Measurements from ENCODE around the gene PARVA. TPM values are rescaled to one million over a fixed set of nuclear protein-coding genes. Genes with fewer than 3 reads are reported as not detected.

The PARVA gene
- total RNA-seq, 1 experiment from 2014 or later: 10.4 TPM

DNA sequence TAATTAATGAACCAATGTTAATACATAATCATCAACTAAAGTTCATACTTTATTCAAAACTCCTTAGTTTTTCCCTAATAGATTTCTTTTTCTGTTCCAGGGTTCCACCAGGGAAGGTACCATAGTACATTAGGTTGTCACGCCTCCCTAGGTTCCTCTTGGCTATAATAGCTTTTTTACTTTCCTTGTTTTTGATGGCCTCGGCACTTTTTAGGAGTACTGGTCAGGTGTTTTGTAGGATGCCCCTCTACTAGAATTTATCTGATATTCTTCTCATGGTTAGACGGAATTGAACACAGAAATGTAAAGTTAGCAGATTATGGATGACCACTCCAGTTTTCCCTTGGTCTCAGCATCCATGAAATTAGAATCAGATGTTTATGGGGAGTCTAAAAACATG, 34.0 kb downstream of the PARVA start (continued):
- TF ChIP-seq, protein P1, sequence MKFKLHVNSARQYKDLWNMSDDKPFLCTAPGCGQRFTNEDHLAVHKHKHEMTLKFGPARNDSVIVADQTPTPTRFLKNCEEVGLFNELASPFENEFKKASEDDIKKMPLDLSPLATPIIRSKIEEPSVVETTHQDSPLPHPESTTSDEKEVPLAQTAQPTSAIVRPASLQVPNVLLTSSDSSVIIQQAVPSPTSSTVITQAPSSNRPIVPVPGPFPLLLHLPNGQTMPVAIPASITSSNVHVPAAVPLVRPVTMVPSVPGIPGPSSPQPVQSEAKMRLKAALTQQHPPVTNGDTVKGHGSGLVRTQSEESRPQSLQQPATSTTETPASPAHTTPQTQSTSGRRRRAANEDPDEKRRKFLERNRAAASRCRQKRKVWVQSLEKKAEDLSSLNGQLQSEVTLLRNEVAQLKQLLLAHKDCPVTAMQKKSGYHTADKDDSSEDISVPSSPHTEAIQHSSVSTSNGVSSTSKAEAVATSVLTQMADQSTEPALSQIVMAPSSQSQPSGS (CRISPR knock-in tag; IDR thresholded peaks at IDR 0.05; ENCODE audit: borderline replicate concordance, low read depth): no peak
- TF ChIP-seq ZNF396 (CRISPR knock-in tag; IDR thresholded peaks at IDR 0.05; ENCODE audit: borderline replicate concordance) (no peak), NR3C1 (CRISPR knock-in tag; conservative IDR thresholded peaks at IDR 0.05; ENCODE audit: low read depth) (no peak), FOXP1 (CRISPR knock-in tag; IDR thresholded peaks at IDR 0.05; ENCODE audit: borderline replicate concordance) (no peak), ZMAT4 (CRISPR knock-in tag; IDR thresholded peaks at IDR 0.05) (no peak), ZNF423 (CRISPR knock-in tag; IDR thresholded peaks at IDR 0.05) (no peak), FOXJ3 (CRISPR knock-in tag; IDR thresholded peaks at IDR 0.05; ENCODE audit: borderline replicate concordance) (no peak)

- DNase-seq (ENCODE audit: low spot score): peak; percentile 85
- Mint-ChIP-seq H3K27me3 (ENCODE audit: low read depth) (no peaks in the 10 kb centered on the region), H3K36me3 (no peaks in the 10 kb centered on the region), H3K4me1 (peaks cover 52% of the 10 kb centered on the region), H3K9me3 (no peaks in the 10 kb centered on the region), H3K4me3 (no peak overlapping the region), H3K27ac (peak overlapping the region; percentile 80)
- no peak for TF ChIP-seq ATF3 (CRISPR knock-in tag; conservative IDR thresholded peaks at IDR 0.05)
- peak; percentile 62; the same call in 1 of the 2 replicates for TF ChIP-seq CTCF (IDR thresholded peaks at IDR 0.05)
- ChIA-PET CTCF (interaction anchor here (0.7 to 3.8 kb wide), 16 partner anchors 8 to 503 kb away, joined by 3 to 20 read pairs (median 4); no protein-coding TSS in a partner anchor), POLR2A (no interaction called here)
- ATAC-seq: peak; percentile 92
Measured at GRCh38 chr11:12411806-12412727, 34.7 kb downstream of the PARVA start.

DNA sequence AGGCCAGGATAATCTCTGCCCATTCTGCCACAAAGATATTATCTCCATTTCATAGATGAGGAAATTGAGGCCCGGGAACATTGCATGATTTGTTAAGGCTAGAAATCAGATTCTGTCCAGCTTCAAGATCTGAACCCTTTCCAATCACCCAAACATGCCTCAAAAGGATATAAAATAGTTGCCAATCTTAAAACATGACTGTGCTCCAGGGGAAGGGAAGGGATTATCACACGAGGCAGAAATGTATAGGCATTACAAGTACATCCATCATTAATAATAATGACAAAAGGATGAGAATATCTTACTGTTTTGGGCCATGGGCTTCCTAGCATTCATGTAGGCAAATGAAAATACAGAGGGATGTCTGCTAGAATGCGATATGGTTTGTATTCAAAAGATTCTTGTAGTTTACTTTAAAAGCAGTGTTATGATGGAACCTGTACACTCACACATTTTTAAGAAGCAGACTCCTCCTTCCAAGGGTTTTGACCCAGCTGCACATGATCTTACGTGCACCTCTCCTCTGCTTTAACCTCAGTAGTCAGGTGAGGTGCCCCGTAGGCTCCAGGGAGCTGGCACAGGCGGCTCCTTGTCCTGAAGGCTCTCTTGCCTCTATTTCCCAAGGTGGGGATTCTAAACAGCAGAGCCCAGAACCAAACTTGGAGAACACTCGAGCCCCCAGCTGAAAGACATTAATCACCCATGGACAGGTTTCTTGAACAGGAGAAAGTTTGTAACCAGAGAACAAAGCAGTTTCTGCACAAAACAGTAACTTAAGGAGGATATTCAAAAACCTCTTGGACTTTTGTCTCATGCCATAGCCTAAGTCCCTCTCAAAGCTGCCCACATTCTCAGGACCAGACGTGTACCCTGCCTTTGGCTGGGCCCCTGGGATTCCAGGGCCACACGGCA, 36.0 kb downstream of the PARVA start:
- ChIA-PET CTCF (interaction anchor here (0.5 to 3.8 kb wide), 6 partner anchors 11 to 501 kb away, joined by 3 to 20 read pairs (median 4); no protein-coding TSS in a partner anchor), POLR2A (interaction anchor here (0.7 to 0.8 kb wide), 2 partner anchors 329 to 485 kb away, joined by 3 read pairs; no protein-coding TSS in a partner anchor)
- no peak for ATAC-seq
- Mint-ChIP-seq H3K4me1 (peaks cover 60% of the 10 kb centered on the region), H3K4me3 (no peak overlapping the region), H3K27me3 (ENCODE audit: low read depth) (no peaks in the 10 kb centered on the region), H3K36me3 (no peaks in the 10 kb centered on the region), H3K27ac (peak overlapping the region; percentile 69; the same call in 1 of the 2 replicates), H3K9me3 (no peaks in the 10 kb centered on the region)
- no peak for DNase-seq (ENCODE audit: low spot score)
- TF ChIP-seq, protein P2, sequence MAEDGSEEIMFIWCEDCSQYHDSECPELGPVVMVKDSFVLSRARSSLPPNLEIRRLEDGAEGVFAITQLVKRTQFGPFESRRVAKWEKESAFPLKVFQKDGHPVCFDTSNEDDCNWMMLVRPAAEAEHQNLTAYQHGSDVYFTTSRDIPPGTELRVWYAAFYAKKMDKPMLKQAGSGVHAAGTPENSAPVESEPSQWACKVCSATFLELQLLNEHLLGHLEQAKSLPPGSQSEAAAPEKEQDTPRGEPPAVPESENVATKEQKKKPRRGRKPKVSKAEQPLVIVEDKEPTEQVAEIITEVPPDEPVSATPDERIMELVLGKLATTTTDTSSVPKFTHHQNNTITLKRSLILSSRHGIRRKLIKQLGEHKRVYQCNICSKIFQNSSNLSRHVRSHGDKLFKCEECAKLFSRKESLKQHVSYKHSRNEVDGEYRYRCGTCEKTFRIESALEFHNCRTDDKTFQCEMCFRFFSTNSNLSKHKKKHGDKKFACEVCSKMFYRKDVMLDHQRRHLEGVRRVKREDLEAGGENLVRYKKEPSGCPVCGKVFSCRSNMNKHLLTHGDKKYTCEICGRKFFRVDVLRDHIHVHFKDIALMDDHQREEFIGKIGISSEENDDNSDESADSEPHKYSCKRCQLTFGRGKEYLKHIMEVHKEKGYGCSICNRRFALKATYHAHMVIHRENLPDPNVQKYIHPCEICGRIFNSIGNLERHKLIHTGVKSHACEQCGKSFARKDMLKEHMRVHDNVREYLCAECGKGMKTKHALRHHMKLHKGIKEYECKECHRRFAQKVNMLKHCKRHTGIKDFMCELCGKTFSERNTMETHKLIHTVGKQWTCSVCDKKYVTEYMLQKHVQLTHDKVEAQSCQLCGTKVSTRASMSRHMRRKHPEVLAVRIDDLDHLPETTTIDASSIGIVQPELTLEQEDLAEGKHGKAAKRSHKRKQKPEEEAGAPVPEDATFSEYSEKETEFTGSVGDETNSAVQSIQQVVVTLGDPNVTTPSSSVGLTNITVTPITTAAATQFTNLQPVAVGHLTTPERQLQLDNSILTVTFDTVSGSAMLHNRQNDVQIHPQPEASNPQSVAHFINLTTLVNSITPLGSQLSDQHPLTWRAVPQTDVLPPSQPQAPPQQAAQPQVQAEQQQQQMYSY (CRISPR knock-in tag; IDR thresholded peaks at IDR 0.05): no peak
- TF ChIP-seq IRF2 (CRISPR knock-in tag; IDR thresholded peaks at IDR 0.05; ENCODE audit: borderline replicate concordance, low read depth) (no peak), ZNF138 (CRISPR knock-in tag; conservative IDR thresholded peaks at IDR 0.05) (no peak), SMAD3 (CRISPR knock-in tag; IDR thresholded peaks at IDR 0.05; ENCODE audit: borderline replicate concordance) (no peak), CREB1 (CRISPR knock-in tag; IDR thresholded peaks at IDR 0.05) (no peak), ELF4 (CRISPR knock-in tag; IDR thresholded peaks at IDR 0.05; ENCODE audit: low read depth) (no peak), ZNF416 (CRISPR knock-in tag; IDR thresholded peaks at IDR 0.05) (no peak), ZMAT4 (CRISPR knock-in tag; IDR thresholded peaks at IDR 0.05) (no peak), HMGA2 (CRISPR knock-in tag; IDR thresholded peaks at IDR 0.05) (no peak), GABPB1 (CRISPR knock-in tag; IDR thresholded peaks at IDR 0.05) (no peak)
- TF ChIP-seq, protein P3, sequence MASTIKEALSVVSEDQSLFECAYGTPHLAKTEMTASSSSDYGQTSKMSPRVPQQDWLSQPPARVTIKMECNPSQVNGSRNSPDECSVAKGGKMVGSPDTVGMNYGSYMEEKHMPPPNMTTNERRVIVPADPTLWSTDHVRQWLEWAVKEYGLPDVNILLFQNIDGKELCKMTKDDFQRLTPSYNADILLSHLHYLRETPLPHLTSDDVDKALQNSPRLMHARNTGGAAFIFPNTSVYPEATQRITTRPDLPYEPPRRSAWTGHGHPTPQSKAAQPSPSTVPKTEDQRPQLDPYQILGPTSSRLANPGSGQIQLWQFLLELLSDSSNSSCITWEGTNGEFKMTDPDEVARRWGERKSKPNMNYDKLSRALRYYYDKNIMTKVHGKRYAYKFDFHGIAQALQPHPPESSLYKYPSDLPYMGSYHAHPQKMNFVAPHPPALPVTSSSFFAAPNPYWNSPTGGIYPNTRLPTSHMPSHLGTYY (CRISPR knock-in tag; IDR thresholded peaks at IDR 0.05): no peak

All from WTC11 (cell line).